CD4-positive, alpha-beta memory T cell (primary cell): ENCODE results near the gene ZNF823. TPM values are rescaled to one million over a fixed set of nuclear protein-coding genes. Genes with fewer than 3 reads are reported as not detected.
A peak's percentile ranks its signal among the peaks of the same experiment; 100 is the strongest.
"Not testable (repeated sequence)": the region's sequence is repeated elsewhere in the genome, so short reads cannot be mapped to it uniquely, and the experiment has no call there.

Source experiments
- CTCF ChIA-PET: fragments of 350-600 bp; sonication (Branson Sonifier 250); formaldehyde crosslinking; loops from one replicate; lab custom pipeline; 2021; ENCODE audit warnings: inconsistent platforms; ENCODE audit not compliant: partially characterized antibody; lab: Charles Lee
- POLR2A ChIA-PET: fragments of 350-600 bp; sonication (Branson Sonifier 250); formaldehyde crosslinking; loops from one replicate; lab custom pipeline; 2021; ENCODE audit not compliant: partially characterized antibody; lab: Charles Lee
- DNase-seq, 5 donors: peaks; one replicate each; pipeline versions ENCODE4 v3.0.0 to v3.0.0-alpha.2; 2020 to 2022; ENCODE audit warnings: mixed read lengths in 1 of 5
- H3K27ac ChIP-seq: one replicate; pipeline ENCODE4 v1.7.0; 2013; ENCODE audit warnings: low read depth, low read length
- H3K27me3 ChIP-seq: 2 replicates; pipeline ENCODE4 v1.7.0; 2013; ENCODE audit warnings: mild to moderate bottlenecking, low read length, moderate library complexity; ENCODE audit not compliant: insufficient read depth
- H3K36me3 ChIP-seq: 2 replicates; pipeline ENCODE4 v1.7.0; 2013; ENCODE audit warnings: mild to moderate bottlenecking, low read length, moderate library complexity; ENCODE audit not compliant: insufficient read depth
- H3K4me1 ChIP-seq: 2 replicates; pipeline ENCODE4 v1.7.0; 2013; ENCODE audit warnings: mild to moderate bottlenecking, low read length, moderate library complexity; ENCODE audit not compliant: insufficient read depth
- H3K4me3 ChIP-seq, 2 donors: one replicate each; pipeline ENCODE4 v1.7.0; 2013; ENCODE audit warnings: low read length in 2 of 2, mild to moderate bottlenecking in 1 of 2
- H3K9me3 ChIP-seq, 2 donors: one replicate each; pipeline ENCODE4 v1.7.0; 2013; ENCODE audit warnings: low read length in 2 of 2, control low read depth in 1 of 2; ENCODE audit not compliant: control insufficient read depth in 1 of 2
- H3K27ac Mint-ChIP-seq, 7 donors: one replicate each; pipeline ENCODE4 v1.8.0; 2020 to 2021; ENCODE audit warnings: mixed read lengths in 7 of 7, mild to moderate bottlenecking in 6 of 7, inconsistent platforms in 3 of 7, moderate library complexity in 3 of 7
- H3K27me3 Mint-ChIP-seq, 2 donors: one replicate each; pipeline ENCODE4 v1.8.0; 2020 to 2021; ENCODE audit warnings: mixed read lengths in 2 of 2
- H3K36me3 Mint-ChIP-seq, 2 donors: one replicate each; pipeline ENCODE4 v1.8.0; 2020 to 2021; ENCODE audit warnings: mixed read lengths in 2 of 2, inconsistent platforms in 1 of 2, mild to moderate bottlenecking in 1 of 2
- H3K4me1 Mint-ChIP-seq, 4 donors: one replicate each; pipeline ENCODE4 v1.8.0; 2020 to 2021; ENCODE audit warnings: mixed read lengths in 4 of 4, mild to moderate bottlenecking in 1 of 4
- H3K4me3 Mint-ChIP-seq, 8 donors: one replicate each; pipeline ENCODE4 v1.8.0; 2020 to 2021; ENCODE audit warnings: mixed read lengths in 8 of 8, mild to moderate bottlenecking in 7 of 8, moderate library complexity in 6 of 8, inconsistent platforms in 3 of 8
- H3K9me3 Mint-ChIP-seq, 8 donors: one replicate each; pipeline ENCODE4 v1.8.0; 2020 to 2021; ENCODE audit warnings: mixed read lengths in 8 of 8, mild to moderate bottlenecking in 5 of 8, inconsistent platforms in 3 of 8, moderate library complexity in 1 of 8
- intact Hi-C: fragments of 100-400 bp; cut with micrococcal nuclease; formaldehyde crosslinking; loops from one replicate; pipeline ENCODE4 v1.15.1; 2023
- polyA plus RNA-seq, 2 donors: library from polyadenylated mRNA; unstranded; fragments of 300-500 nt; fragmentation: Illumina TruSeq; gene quantifications; one replicate each; pipeline ENCODE4 v1.2.3, GENCODE V29; 2021
- total RNA-seq, 2 experiments: library from RNA; stranded (reverse); gene quantifications; one replicate each; pipeline ENCODE4 v1.2.3, GENCODE V29; 2021

Gene ZNF823
- total and polyA plus RNA-seq, 4 experiments from 2014 or later = 0.92 to 5.4 (median 4.9) TPM

DNA sequence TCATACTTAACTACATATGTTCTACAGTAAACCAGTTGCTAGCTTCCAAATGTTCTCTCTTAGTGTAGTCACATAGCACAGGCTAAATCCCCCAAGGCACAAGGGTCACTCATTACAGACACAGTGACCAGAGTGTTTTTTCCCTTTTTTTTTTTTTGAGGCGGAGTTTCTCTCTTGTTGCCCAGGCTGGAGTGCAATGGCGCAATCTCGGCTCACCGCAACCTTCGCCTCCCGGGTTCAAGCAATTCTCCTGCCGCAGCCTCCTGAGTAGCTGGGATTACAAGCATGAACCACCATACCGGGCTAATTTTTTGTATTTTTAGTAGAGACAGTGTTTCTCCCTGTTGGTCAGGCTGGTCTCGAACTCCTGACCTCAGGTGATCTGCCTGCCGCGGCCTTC lies 37.9 kb upstream of the ZNF823 start:
- H3K4me1 Mint-ChIP-seq = peaks cover 0 to 11% (median under 1%) of the 10 kb centered on the region in 4 donors
- H3K27me3 ChIP-seq, H3K27ac Mint-ChIP-seq, CTCF ChIA-PET, H3K4me3 Mint-ChIP-seq, H3K4me3 ChIP-seq, intact Hi-C loops, POLR2A ChIA-PET, H3K4me1 ChIP-seq, H3K27ac ChIP-seq, H3K27me3 Mint-ChIP-seq, DNase-seq: not testable (repeated sequence)
- peaks cover 3 to 92% (median 81%) of the 10 kb centered on the region in 8 donors for H3K9me3 Mint-ChIP-seq
- Histone ChIP-seq H3K36me3 (peaks cover 42% of the 10 kb centered on the region), H3K9me3 (peaks cover 7 to 36% of the 10 kb centered on the region in 2 donors)
- peaks cover 67 to 79% of the 10 kb centered on the region in 2 donors for H3K36me3 Mint-ChIP-seq

- Mint-ChIP-seq H3K9me3 (peaks cover 2 to 70% (median 59%) of the 10 kb centered on the region in 8 donors), H3K36me3 (peaks cover 45 to 48% of the 10 kb centered on the region in 2 donors), H3K4me1 (peaks cover 16 to 40% (median 22%) of the 10 kb centered on the region in 4 donors)
- H3K4me3 ChIP-seq, H3K27ac ChIP-seq, H3K27ac Mint-ChIP-seq, CTCF ChIA-PET, DNase-seq, H3K4me3 Mint-ChIP-seq, H3K9me3 ChIP-seq, POLR2A ChIA-PET, H3K36me3 ChIP-seq, intact Hi-C loops, H3K27me3 ChIP-seq, H3K27me3 Mint-ChIP-seq: not testable (repeated sequence)
- peaks cover 17% of the 10 kb centered on the region for H3K4me1 ChIP-seq
Measured at GRCh38 chr19:11771520-11771919, 32.8 kb upstream of the ZNF823 start.

DNA sequence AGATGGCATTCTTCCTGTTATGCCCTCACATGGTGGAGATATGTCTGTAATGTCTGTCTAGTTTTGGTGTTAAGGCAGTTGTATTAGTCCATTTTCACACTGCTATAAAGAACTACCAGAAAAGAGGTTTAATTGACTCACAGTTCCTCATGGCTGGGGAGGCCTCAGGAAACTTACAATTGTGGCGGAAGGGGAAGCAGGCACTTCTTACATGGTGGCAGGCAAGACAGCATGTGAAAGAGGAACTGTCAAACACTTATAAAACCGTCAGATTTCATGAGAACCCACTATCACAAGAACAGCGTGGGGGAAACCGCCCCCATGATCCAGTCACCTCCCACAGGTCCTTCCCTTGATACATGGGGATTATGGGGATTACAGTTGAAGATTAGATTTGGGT lies 31.2 kb upstream of the ZNF823 start:
- peaks cover 18 to 44% (median 23%) of the 10 kb centered on the region in 4 donors for H3K4me1 Mint-ChIP-seq
- Histone ChIP-seq H3K4me3 (no peak overlapping the region), H3K4me1 (peaks cover 21% of the 10 kb centered on the region), H3K9me3 (peaks cover 0 to 3% of the 10 kb centered on the region in 2 donors), H3K36me3 (no peaks in the 10 kb centered on the region), H3K27me3 (no peaks in the 10 kb centered on the region), H3K27ac (no peak overlapping the region)
- peaks cover 36 to 40% of the 10 kb centered on the region in 2 donors for H3K36me3 Mint-ChIP-seq
- no peak overlapping the region for H3K27ac Mint-ChIP-seq
- H3K27me3 Mint-ChIP-seq = peaks cover 0 to under 1% of the 10 kb centered on the region in 2 donors
- CTCF ChIA-PET = no interaction called here
- H3K9me3 Mint-ChIP-seq = peaks cover 2 to 59% (median 46%) of the 10 kb centered on the region in 8 donors
- peak overlapping the region in 2 of 8 donors; percentile 28 to 30 for H3K4me3 Mint-ChIP-seq
- intact Hi-C loops = no loop called here
- DNase-seq = no peak
- POLR2A ChIA-PET = no interaction called here

DNA sequence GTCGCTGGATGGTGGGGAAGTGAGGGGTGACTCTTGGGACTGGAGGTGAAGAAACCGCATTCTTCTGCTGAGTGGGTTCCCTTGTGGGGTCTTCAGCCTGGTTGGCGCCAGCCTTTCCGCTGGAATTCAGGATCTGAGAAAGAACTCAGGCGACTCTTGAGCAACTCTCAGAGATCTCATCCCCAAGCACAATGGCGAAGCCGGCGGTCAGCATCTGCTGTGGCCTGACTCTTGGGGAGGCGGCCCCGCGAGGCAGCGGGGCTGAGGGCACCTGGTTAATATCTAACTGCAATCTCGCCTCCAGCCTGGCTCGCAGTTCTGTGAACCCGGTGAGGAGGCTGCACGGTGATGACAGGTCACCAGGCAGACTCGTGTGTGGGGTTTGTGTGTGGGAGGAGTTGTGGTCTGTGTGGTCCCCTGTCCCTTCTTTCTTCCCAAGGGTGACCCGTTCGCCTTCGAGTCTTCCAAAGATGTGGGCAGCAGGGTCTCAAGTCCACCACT lies 28.9 kb upstream of the ZNF823 start:
- peak overlapping the region; percentile 93 to 99 (median 97) for H3K4me3 Mint-ChIP-seq
- ChIA-PET CTCF (no interaction called here), POLR2A (interaction anchor here (1.5 to 1.6 kb wide), 2 partner anchors 29 to 30 kb away, joined by 5 read pairs; partner anchors contain the start of gene ZNF823)
- intact Hi-C loops = loop anchor here (1.0 to 2.0 kb wide), 2 partner anchors 28 to 47 kb away; partner anchors contain the start of gene ZNF440
- H3K27ac Mint-ChIP-seq = peak overlapping the region; percentile 58 to 92 (median 91)
- H3K27me3 Mint-ChIP-seq = peaks cover 0 to 2% of the 10 kb centered on the region in 2 donors
- peak in 3 of 5 donors; percentile 5 to 28 (median 8) for DNase-seq
- Histone ChIP-seq H3K36me3 (no peaks in the 10 kb centered on the region), H3K9me3 (no peaks in the 10 kb centered on the region), H3K27me3 (no peaks in the 10 kb centered on the region), H3K4me1 (peaks cover 21% of the 10 kb centered on the region), H3K27ac (peak overlapping the region; percentile 54), H3K4me3 (peak overlapping the region; percentile 84 to 94)
- peaks cover 2 to 41% (median 30%) of the 10 kb centered on the region in 8 donors for H3K9me3 Mint-ChIP-seq
- peaks cover 18 to 33% (median 23%) of the 10 kb centered on the region in 4 donors for H3K4me1 Mint-ChIP-seq
- H3K36me3 Mint-ChIP-seq = peaks cover 19 to 32% of the 10 kb centered on the region in 2 donors

- H3K4me1 ChIP-seq = peaks cover 21% of the 10 kb centered on the region
- H3K36me3 Mint-ChIP-seq = peaks cover 15 to 27% of the 10 kb centered on the region in 2 donors
- peak within 1 kb of the TSS; percentile 54 for H3K27ac ChIP-seq
- H3K27me3 Mint-ChIP-seq = peaks cover 0 to 4% of the 10 kb centered on the region in 2 donors
- no peaks in the 10 kb centered on the region for H3K9me3 ChIP-seq
- POLR2A ChIA-PET = interaction anchor here (0.6 to 1.6 kb wide), 10 partner anchors 28 to 1148 kb away, joined by 3 to 8 read pairs (median 3); partner anchors contain the start of genes ZNF440, ZNF491 and ZNF823
- H3K27me3 ChIP-seq = no peaks in the 10 kb centered on the region
- H3K4me3 Mint-ChIP-seq = peak within 1 kb of the TSS; percentile 95 to 99 (median 98)
- peaks cover 17 to 33% (median 23%) of the 10 kb centered on the region in 4 donors for H3K4me1 Mint-ChIP-seq
- peak within 1 kb of the TSS; percentile 84 to 94 for H3K4me3 ChIP-seq
- intact Hi-C loops = loop anchor here (1.0 to 2.0 kb wide), 2 partner anchors 28 to 48 kb away; partner anchors contain the start of gene ZNF440
- peaks cover 2 to 35% (median 23%) of the 10 kb centered on the region in 8 donors for H3K9me3 Mint-ChIP-seq
- CTCF ChIA-PET = interaction anchor here (1.1 to 1.3 kb wide), 3 partner anchors 30 to 158 kb away, joined by 3 to 5 read pairs (median 4); partner anchors contain the start of genes ZNF491 and ZNF700
- H3K27ac Mint-ChIP-seq = peak within 1 kb of the TSS; percentile 92 to 97 (median 94)
- peak; percentile 84 to 89 (median 85) for DNase-seq
- no peaks in the 10 kb centered on the region for H3K36me3 ChIP-seq
Measured at GRCh38 chr19:11766597-11767591, 28.1 kb upstream of the ZNF823 start, which contains the start of gene ZNF441. Gene ZNF441 (plus strand): TSS chr19:11767000. CDS start chr19:11767194, 194 bp downstream.

DNA sequence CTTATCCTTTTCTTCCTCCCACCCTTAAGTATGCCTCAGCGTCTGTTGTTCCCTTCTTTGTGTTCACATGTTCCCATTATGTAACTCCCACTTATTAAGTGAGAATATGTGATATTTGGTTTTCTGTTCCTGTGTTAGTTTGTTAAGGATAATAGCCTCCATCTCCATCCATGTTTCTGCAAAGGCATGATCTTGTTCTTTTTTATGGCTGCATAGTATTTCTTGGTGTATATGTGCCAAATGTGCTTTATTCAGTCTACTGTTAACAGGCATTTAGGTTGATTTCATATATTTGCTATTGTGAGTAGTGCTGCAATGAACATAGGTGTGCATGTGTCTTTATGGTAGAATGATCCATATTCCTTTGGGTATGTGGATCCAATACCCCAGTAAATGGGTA lies 24.9 kb upstream of the ZNF823 start:
- Mint-ChIP-seq H3K4me3 (no peak overlapping the region), H3K4me1 (peaks cover 11 to 20% (median 16%) of the 10 kb centered on the region in 4 donors), H3K9me3 (peaks cover 1 to 13% (median 8%) of the 10 kb centered on the region in 8 donors), H3K36me3 (peaks cover 0 to 12% of the 10 kb centered on the region in 2 donors), H3K27me3 (peaks cover 4 to 8% of the 10 kb centered on the region in 2 donors), H3K27ac (no peak overlapping the region)
- Histone ChIP-seq H3K4me3 (no peak overlapping the region), H3K36me3 (no peaks in the 10 kb centered on the region), H3K27me3 (no peaks in the 10 kb centered on the region), H3K9me3 (no peaks in the 10 kb centered on the region), H3K27ac (no peak overlapping the region), H3K4me1 (peaks cover 17% of the 10 kb centered on the region)
- DNase-seq = no peak
- intact Hi-C loops = no loop called here
- ChIA-PET POLR2A (no interaction called here), CTCF (no interaction called here)
